GM19395 (cell line): ENCODE data around the gene BCL2A1.
"Not testable (repeated sequence)": the region's sequence is repeated elsewhere in the genome, so short reads cannot be mapped to it uniquely, and the experiment has no call there.

Experiments used
- ATAC-seq: cut with Tn5 transposase; IDR thresholded peaks from one replicate; pipeline ENCODE4 v1.9.1; 2021; ENCODE audit warnings: mild to moderate bottlenecking, moderate library complexity; ENCODE audit not compliant: unreplicated experiment

The BCL2A1 gene

GRCh38 chr15:79962178-79962577 lies 8.8 kb downstream of the BCL2A1 start:
- no peak for ATAC-seq

- ATAC-seq = no peak
These were observed 10.3 kb downstream of the BCL2A1 start for GRCh38 chr15:79960502-79961212.

GRCh38 chr15:79957741-79958140 lies 13.3 kb downstream of the BCL2A1 start:
- no peak for ATAC-seq

GRCh38 chr15:79956354-79956939 lies 14.5 kb downstream of the BCL2A1 start:
- no peak for ATAC-seq

- no peak for ATAC-seq
These were observed 16.3 kb downstream of the BCL2A1 start for GRCh38 chr15:79954661-79955060.

- no peak for ATAC-seq
These were observed 17.0 kb downstream of the BCL2A1 start for GRCh38 chr15:79953951-79954444.

GRCh38 chr15:79952329-79952728 lies 18.7 kb downstream of the BCL2A1 start:
- no peak for ATAC-seq

GRCh38 chr15:79950247-79950646 lies 20.7 kb downstream of the BCL2A1 start:
- no peak for ATAC-seq

GRCh38 chr15:79948761-79949160 lies 22.2 kb downstream of the BCL2A1 start:
- ATAC-seq = peak; percentile 2

- peak; percentile 63 for ATAC-seq
These were observed 22.8 kb downstream of the BCL2A1 start for GRCh38 chr15:79948095-79948695.

- ATAC-seq = no peak
These were observed 24.0 kb downstream of the BCL2A1 start for GRCh38 chr15:79947009-79947408.

GRCh38 chr15:79944622-79945021 lies 26.4 kb downstream of the BCL2A1 start:
- ATAC-seq = no peak

GRCh38 chr15:79943820-79944219 lies 27.2 kb downstream of the BCL2A1 start:
- peak; percentile 72 for ATAC-seq

- ATAC-seq = no peak
These were observed 28.1 kb downstream of the BCL2A1 start for GRCh38 chr15:79942741-79943481.

- no peak for ATAC-seq
These were observed 31.6 kb downstream of the BCL2A1 start for GRCh38 chr15:79939399-79939798.

GRCh38 chr15:79938143-79938542 lies 32.9 kb downstream of the BCL2A1 start:
- no peak for ATAC-seq

- not testable (repeated sequence) for ATAC-seq
These were observed 35.3 kb downstream of the BCL2A1 start for GRCh38 chr15:79935556-79936201.

GRCh38 chr15:79933231-79933630 lies 37.8 kb downstream of the BCL2A1 start:
- no peak for ATAC-seq

GRCh38 chr15:79932447-79932846 lies 38.5 kb downstream of the BCL2A1 start:
- no peak for ATAC-seq

GRCh38 chr15:79930516-79930915 lies 40.5 kb downstream of the BCL2A1 start:
- no peak for ATAC-seq

GRCh38 chr15:79929412-79929811 lies 41.6 kb downstream of the BCL2A1 start:
- ATAC-seq = no peak
